ENCODE measurements around the gene E2F3. TPM values are rescaled to one million over a fixed set of nuclear protein-coding genes. Genes with fewer than 3 reads are reported as not detected.

E2F3 gene
- total and polyA plus RNA-seq, 5 donors from 2014 or later: 5.2 to 14.0 (median 8.4) TPM

DNA sequence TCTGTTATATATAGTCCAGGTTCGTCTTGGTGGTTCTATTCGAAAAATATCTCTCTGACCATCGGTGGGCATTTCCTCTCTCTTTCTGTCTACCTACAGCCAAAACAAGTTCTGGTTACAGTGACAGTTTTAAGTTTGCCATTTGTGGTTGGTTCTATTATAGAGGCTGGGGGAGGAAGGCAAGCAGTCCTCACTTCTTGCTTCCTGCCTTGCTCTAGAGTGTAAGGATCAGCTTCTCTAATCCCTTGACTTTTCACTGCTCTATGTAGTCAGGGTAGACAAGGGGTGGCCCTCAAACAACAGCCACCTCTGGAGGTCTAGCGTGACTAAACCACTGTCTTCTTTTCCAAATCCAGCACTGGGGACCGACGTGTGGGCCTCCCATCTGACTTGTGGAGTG lies 16.1 kb downstream of the E2F3 start:
- ATAC-seq (ENCODE audit: low read depth in 2 of 2) (peak in 1 of 2 donors; percentile 44), DNase-seq (peak in 1 of 3 donors; percentile 33)
- Histone ChIP-seq H3K4me1 (ENCODE audit: control insufficient read depth, insufficient read depth, low read length, poor library complexity, severe bottlenecking) (peaks cover 39% of the 10 kb centered on the region), H3K4me3 (ENCODE audit: low read depth, low read length) (peak overlapping the region; percentile 38), H3K27ac (ENCODE audit: insufficient read depth, low read length, poor library complexity, severe bottlenecking) (no peak overlapping the region), H3K27me3 (ENCODE audit: control insufficient read depth, insufficient read depth, low read length) (no peaks in the 10 kb centered on the region), H3K9me3 (ENCODE audit: control insufficient read depth in 2 of 2, low read length in 2 of 2) (no peaks in the 10 kb centered on the region), H3K36me3 (ENCODE audit: control insufficient read depth, insufficient read depth, low read length) (peaks cover under 1% of the 10 kb centered on the region)
- Mint-ChIP-seq H3K27ac (peak overlapping the region in 2 of 3 donors; percentile 30 to 75), H3K4me1 (peaks cover 49 to 81% (median 62%) of the 10 kb centered on the region in 4 donors), H3K9me3 (peaks cover 0 to 2% (median 0%) of the 10 kb centered on the region in 7 donors), H3K4me3 (peak overlapping the region in 3 of 4 donors; percentile 7 to 58 (median 57)), H3K27me3 (no peaks in the 10 kb centered on the region), H3K36me3 (peaks cover 26% of the 10 kb centered on the region)

DNA sequence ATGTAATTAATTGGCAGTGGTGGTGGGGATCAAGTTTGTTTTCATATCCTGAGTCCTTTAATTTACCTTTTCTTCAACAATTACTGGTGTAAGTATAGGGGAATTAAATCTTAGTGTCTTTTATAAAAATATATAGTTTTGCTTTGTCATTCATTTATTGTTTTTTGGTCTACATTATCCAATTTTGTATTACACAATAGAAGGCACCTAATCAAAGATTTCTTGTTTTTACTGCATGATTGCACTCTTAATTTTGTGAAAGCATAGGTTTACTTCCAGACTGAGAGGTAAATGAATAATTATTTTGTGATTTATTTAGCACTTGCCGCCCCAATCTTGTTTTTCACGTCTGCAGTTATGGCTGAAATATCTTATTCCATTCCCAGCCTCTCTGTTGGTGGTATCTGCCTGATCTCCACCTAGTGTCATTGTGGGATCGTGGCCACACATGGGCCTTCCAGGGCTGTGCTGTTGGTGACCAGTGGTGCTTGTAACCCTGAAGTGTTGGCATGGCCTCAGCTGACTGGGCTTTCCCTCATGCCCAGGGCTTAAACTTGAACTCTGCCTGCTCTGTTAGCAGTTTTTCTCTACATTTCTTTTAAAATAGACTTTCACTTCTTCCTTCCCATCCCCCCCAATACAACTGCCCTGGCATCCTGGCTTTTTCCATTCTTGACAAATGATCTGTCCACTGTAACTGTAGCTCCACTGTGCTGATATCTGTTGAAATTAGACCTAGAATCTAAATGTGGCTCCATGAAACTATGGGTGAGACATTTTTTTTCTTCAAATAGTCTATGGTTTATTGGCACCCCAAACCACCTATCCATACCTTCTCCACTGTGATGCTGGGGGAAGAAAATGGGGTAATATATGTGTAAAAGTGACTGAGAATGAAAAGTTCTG lies 24.8 kb downstream of the E2F3 start:
- Mint-ChIP-seq H3K9me3 (peaks cover 0 to 2% (median 0%) of the 10 kb centered on the region in 7 donors), H3K36me3 (peaks cover 34% of the 10 kb centered on the region), H3K4me3 (peak overlapping the region in 1 of 4 donors; percentile 1), H3K27me3 (no peaks in the 10 kb centered on the region), H3K27ac (peak overlapping the region in 2 of 3 donors; percentile 29 to 49), H3K4me1 (peaks cover 24 to 54% (median 47%) of the 10 kb centered on the region in 4 donors)
- no peak for DNase-seq
- Histone ChIP-seq H3K4me1 (ENCODE audit: control insufficient read depth, insufficient read depth, low read length, poor library complexity, severe bottlenecking) (peaks cover 12% of the 10 kb centered on the region), H3K27me3 (ENCODE audit: control insufficient read depth, insufficient read depth, low read length) (no peaks in the 10 kb centered on the region), H3K36me3 (ENCODE audit: control insufficient read depth, insufficient read depth, low read length) (peaks cover 6% of the 10 kb centered on the region), H3K4me3 (ENCODE audit: low read depth, low read length) (no peak overlapping the region), H3K27ac (ENCODE audit: insufficient read depth, low read length, poor library complexity, severe bottlenecking) (no peak overlapping the region), H3K9me3 (ENCODE audit: control insufficient read depth in 2 of 2, low read length in 2 of 2) (no peaks in the 10 kb centered on the region)
- ATAC-seq (ENCODE audit: low read depth in 2 of 2): no peak

GRCh38 chr6:20427856-20428255 lies 26.2 kb downstream of the E2F3 start:
- Histone ChIP-seq H3K36me3 (ENCODE audit: control insufficient read depth, insufficient read depth, low read length) (peaks cover 12% of the 10 kb centered on the region), H3K4me1 (ENCODE audit: control insufficient read depth, insufficient read depth, low read length, poor library complexity, severe bottlenecking) (peaks cover 12% of the 10 kb centered on the region), H3K27me3 (ENCODE audit: control insufficient read depth, insufficient read depth, low read length) (no peaks in the 10 kb centered on the region), H3K4me3 (ENCODE audit: low read depth, low read length) (no peak overlapping the region), H3K9me3 (ENCODE audit: control insufficient read depth in 2 of 2, low read length in 2 of 2) (no peaks in the 10 kb centered on the region), H3K27ac (ENCODE audit: insufficient read depth, low read length, poor library complexity, severe bottlenecking) (no peak overlapping the region)
- DNase-seq: no peak
- peaks cover 0 to 3% (median 0%) of the 10 kb centered on the region in 7 donors for H3K9me3 Mint-ChIP-seq
- no peak for ATAC-seq (ENCODE audit: low read depth in 2 of 2)
- H3K27ac Mint-ChIP-seq: peak overlapping the region in 1 of 3 donors; percentile 59
- H3K4me3 Mint-ChIP-seq: no peak overlapping the region
- peaks cover 35% of the 10 kb centered on the region for H3K36me3 Mint-ChIP-seq
- H3K27me3 Mint-ChIP-seq: no peaks in the 10 kb centered on the region
- H3K4me1 Mint-ChIP-seq: peaks cover 24 to 41% (median 36%) of the 10 kb centered on the region in 4 donors

- DNase-seq: no peak
- Histone ChIP-seq H3K36me3 (ENCODE audit: control insufficient read depth, insufficient read depth, low read length) (peaks cover 14% of the 10 kb centered on the region), H3K4me1 (ENCODE audit: control insufficient read depth, insufficient read depth, low read length, poor library complexity, severe bottlenecking) (no peaks in the 10 kb centered on the region), H3K27me3 (ENCODE audit: control insufficient read depth, insufficient read depth, low read length) (no peaks in the 10 kb centered on the region), H3K4me3 (ENCODE audit: low read depth, low read length) (no peak overlapping the region), H3K27ac (ENCODE audit: insufficient read depth, low read length, poor library complexity, severe bottlenecking) (no peak overlapping the region), H3K9me3 (ENCODE audit: control insufficient read depth in 2 of 2, low read length in 2 of 2) (no peaks in the 10 kb centered on the region)
- Mint-ChIP-seq H3K27me3 (no peaks in the 10 kb centered on the region), H3K36me3 (peaks cover 32% of the 10 kb centered on the region), H3K27ac (no peak overlapping the region), H3K4me3 (peak overlapping the region in 1 of 4 donors; percentile 78), H3K4me1 (peaks cover 7 to 39% (median 9%) of the 10 kb centered on the region in 4 donors), H3K9me3 (peaks cover 0 to 7% (median 0%) of the 10 kb centered on the region in 7 donors)
- no peak for ATAC-seq (ENCODE audit: low read depth in 2 of 2)
These were observed 31.0 kb downstream of the E2F3 start for GRCh38 chr6:20432692-20433091.

- Histone ChIP-seq H3K27ac (ENCODE audit: insufficient read depth, low read length, poor library complexity, severe bottlenecking) (no peak overlapping the region), H3K4me3 (ENCODE audit: low read depth, low read length) (no peak overlapping the region), H3K4me1 (ENCODE audit: control insufficient read depth, insufficient read depth, low read length, poor library complexity, severe bottlenecking) (no peaks in the 10 kb centered on the region), H3K9me3 (ENCODE audit: control insufficient read depth in 2 of 2, low read length in 2 of 2) (no peaks in the 10 kb centered on the region), H3K27me3 (ENCODE audit: control insufficient read depth, insufficient read depth, low read length) (no peaks in the 10 kb centered on the region), H3K36me3 (ENCODE audit: control insufficient read depth, insufficient read depth, low read length) (peaks cover 17% of the 10 kb centered on the region)
- Mint-ChIP-seq H3K4me3 (no peak overlapping the region), H3K27ac (no peak overlapping the region), H3K4me1 (peaks cover 4 to 38% (median 10%) of the 10 kb centered on the region in 4 donors), H3K36me3 (peaks cover 36% of the 10 kb centered on the region), H3K27me3 (no peaks in the 10 kb centered on the region), H3K9me3 (peaks cover 0 to 7% (median 1%) of the 10 kb centered on the region in 7 donors)
- no peak for ATAC-seq (ENCODE audit: low read depth in 2 of 2)
- DNase-seq: no peak
These were observed 31.6 kb downstream of the E2F3 start for GRCh38 chr6:20433321-20433720.

- H3K36me3 Mint-ChIP-seq: peaks cover 39% of the 10 kb centered on the region
- no peaks in the 10 kb centered on the region for H3K9me3 ChIP-seq (ENCODE audit: control insufficient read depth in 2 of 2, low read length in 2 of 2)
- peaks cover 0 to 7% (median 2%) of the 10 kb centered on the region in 7 donors for H3K9me3 Mint-ChIP-seq
- no peak overlapping the region for H3K27ac ChIP-seq (ENCODE audit: insufficient read depth, low read length, poor library complexity, severe bottlenecking)
- H3K27me3 Mint-ChIP-seq: no peaks in the 10 kb centered on the region
- H3K27ac Mint-ChIP-seq: peak overlapping the region in 1 of 3 donors; percentile 20
- H3K4me3 ChIP-seq (ENCODE audit: low read depth, low read length): no peak overlapping the region
- no peak overlapping the region for H3K4me3 Mint-ChIP-seq
- H3K27me3 ChIP-seq (ENCODE audit: control insufficient read depth, insufficient read depth, low read length): no peaks in the 10 kb centered on the region
- H3K4me1 ChIP-seq (ENCODE audit: control insufficient read depth, insufficient read depth, low read length, poor library complexity, severe bottlenecking): no peaks in the 10 kb centered on the region
- ATAC-seq (ENCODE audit: low read depth in 2 of 2): no peak
- DNase-seq: no peak
- H3K4me1 Mint-ChIP-seq: peaks cover 4 to 35% (median 7%) of the 10 kb centered on the region in 4 donors
- peaks cover 17% of the 10 kb centered on the region for H3K36me3 ChIP-seq (ENCODE audit: control insufficient read depth, insufficient read depth, low read length)
These were observed 32.2 kb downstream of the E2F3 start for GRCh38 chr6:20433929-20434328.

DNA sequence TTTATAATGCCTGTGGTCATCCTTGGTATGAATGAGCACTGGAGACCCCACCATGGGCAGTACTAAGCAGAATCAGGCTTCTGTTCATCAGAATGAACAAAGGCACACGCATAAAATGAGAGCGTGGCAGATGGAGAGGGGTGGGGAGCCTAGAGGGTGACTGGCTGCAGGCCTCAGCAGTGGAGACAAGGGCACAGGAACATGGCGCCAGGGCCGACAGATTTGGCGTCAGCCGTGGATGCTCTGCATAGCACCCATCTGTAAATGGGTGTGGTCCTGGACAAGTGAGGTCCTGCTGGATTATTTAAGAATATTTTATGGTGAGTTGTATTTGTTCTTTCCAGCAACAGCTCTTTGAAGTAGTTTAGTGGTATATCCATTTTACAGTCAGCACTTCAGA lies 33.1 kb downstream of the E2F3 start:
- Mint-ChIP-seq H3K27ac (no peak overlapping the region), H3K36me3 (peaks cover 44% of the 10 kb centered on the region), H3K27me3 (no peaks in the 10 kb centered on the region), H3K4me3 (no peak overlapping the region), H3K9me3 (peaks cover 0 to 7% (median 2%) of the 10 kb centered on the region in 7 donors), H3K4me1 (peaks cover 4 to 34% (median 6%) of the 10 kb centered on the region in 4 donors)
- Histone ChIP-seq H3K4me3 (ENCODE audit: low read depth, low read length) (no peak overlapping the region), H3K9me3 (ENCODE audit: control insufficient read depth in 2 of 2, low read length in 2 of 2) (no peaks in the 10 kb centered on the region), H3K27me3 (ENCODE audit: control insufficient read depth, insufficient read depth, low read length) (no peaks in the 10 kb centered on the region), H3K27ac (ENCODE audit: insufficient read depth, low read length, poor library complexity, severe bottlenecking) (no peak overlapping the region), H3K4me1 (ENCODE audit: control insufficient read depth, insufficient read depth, low read length, poor library complexity, severe bottlenecking) (no peaks in the 10 kb centered on the region), H3K36me3 (ENCODE audit: control insufficient read depth, insufficient read depth, low read length) (peaks cover 17% of the 10 kb centered on the region)
- ATAC-seq (ENCODE audit: low read depth in 2 of 2) (no peak), DNase-seq (no peak)
